Measurements from ENCODE around the gene RABGAP1L.

RABGAP1L gene

DNA sequence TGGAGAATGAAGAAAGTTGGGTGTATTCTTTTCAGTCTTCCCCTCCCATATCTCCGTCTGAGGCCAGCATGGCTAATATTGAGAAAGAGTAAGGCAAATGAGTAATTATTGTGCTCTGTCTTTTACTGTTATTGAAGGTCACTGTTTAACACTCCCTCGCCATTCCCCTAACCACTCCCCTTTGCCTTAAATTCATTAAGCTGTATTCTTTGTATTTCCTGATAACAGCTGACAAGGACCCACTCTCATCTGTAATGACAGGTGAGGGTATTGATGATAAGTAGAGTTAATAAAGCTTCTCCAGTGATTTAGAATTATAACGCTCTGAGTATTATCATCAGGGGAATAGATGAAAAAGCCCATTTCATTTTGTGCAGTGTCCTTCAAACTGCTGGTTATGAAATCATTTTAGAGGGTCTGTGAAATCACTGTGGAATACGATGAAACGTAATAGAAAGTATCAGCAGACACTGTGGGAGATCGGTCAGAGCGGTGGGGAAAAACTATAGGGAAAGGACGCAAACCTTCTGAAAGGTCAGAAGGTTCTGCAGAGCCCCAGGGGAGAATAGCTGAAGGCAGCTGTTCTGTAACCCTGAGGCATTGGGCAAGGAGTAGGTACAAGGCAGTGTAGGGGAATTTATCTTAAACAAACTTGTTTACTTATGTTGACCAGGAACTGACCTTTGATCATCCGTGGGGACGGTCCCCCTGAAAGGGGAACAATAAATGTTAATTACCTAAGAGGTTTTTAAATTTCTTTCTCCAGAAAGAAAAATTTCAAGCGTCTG, 794.2 kb downstream of the RABGAP1L start:
- TF ChIP-seq ZFX (IDR thresholded peaks at IDR 0.05): no peak
- TF ChIP-seq, protein P1, sequence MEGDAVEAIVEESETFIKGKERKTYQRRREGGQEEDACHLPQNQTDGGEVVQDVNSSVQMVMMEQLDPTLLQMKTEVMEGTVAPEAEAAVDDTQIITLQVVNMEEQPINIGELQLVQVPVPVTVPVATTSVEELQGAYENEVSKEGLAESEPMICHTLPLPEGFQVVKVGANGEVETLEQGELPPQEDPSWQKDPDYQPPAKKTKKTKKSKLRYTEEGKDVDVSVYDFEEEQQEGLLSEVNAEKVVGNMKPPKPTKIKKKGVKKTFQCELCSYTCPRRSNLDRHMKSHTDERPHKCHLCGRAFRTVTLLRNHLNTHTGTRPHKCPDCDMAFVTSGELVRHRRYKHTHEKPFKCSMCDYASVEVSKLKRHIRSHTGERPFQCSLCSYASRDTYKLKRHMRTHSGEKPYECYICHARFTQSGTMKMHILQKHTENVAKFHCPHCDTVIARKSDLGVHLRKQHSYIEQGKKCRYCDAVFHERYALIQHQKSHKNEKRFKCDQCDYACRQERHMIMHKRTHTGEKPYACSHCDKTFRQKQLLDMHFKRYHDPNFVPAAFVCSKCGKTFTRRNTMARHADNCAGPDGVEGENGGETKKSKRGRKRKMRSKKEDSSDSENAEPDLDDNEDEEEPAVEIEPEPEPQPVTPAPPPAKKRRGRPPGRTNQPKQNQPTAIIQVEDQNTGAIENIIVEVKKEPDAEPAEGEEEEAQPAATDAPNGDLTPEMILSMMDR (conservative IDR thresholded peaks at IDR 0.05): no peak
- no peak overlapping the region for H3K27ac ChIP-seq

GRCh38 chr1:174954073-174954460, 794.7 kb downstream of the RABGAP1L start:
- H3K27ac ChIP-seq: no peak overlapping the region
- no peak for TF ChIP-seq ZFX (IDR thresholded peaks at IDR 0.05)
- TF ChIP-seq, protein P1 (conservative IDR thresholded peaks at IDR 0.05): no peak

DNA sequence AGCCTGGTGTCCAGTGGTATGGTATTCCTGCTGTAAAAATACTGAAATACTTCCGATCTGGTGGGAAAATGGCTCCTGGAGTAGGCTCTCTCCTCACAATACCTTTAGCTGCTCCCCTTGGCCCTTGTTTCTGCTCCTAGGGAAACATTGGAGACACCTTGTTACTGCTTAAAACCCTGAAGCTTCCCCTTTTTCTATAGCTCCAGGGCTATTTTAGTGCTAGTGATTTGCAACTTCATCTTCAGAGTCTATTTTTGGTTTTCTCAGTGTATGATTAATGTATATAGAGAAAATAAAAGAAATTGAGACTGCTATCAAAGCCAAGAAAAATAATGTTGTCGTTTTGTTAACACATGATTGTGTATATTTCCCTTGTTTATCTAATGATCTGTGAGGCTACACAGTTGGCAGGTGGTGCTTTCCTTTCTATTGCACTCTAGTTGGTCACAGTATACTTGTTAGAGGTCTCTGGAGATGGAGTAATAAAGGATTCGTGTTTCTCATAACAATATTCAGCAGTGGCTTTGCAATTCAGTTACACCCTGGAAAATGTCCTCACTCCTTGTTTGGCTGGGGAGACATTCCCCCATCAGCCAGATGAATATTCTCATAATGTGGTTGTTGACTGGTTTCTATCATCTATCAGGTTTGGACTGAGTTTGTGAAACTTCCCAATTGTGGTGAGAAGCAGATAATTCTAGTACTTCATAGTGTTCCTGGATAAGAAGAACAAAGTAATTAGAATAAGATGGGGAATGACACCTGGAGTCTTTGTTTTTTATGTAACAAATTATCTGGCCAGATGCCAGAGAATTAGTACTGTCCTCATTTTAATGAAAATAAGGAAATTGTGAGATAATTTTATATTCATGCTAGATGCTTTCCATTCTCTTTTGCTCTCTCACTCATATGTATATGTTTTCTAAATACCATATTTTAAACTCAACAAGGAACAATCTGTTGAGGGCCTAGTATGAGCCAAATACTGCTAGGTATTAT, 795.6 kb downstream of the RABGAP1L start:
- no peak overlapping the region for H3K27ac ChIP-seq
- no peak for TF ChIP-seq ZFX (IDR thresholded peaks at IDR 0.05)
- TF ChIP-seq, protein P1 (conservative IDR thresholded peaks at IDR 0.05): no peak

DNA sequence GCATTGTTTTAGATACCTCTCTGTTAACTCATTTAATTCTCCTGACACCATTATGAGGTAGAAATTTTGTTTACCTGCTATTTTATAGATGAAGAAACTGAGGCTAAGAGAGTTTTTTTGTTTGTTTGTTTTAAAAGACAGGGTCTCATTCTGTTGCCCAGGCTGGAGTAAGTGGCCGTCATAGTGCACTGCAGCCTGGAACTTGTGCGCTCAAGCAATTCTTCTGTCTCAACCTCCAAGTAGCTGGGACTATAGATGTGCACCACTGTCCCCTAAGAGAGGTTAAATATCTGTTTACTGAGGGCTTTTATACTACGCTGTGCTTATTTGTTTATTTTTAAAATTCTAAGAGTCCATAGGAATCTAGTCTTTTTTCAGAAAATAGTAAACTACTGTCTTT, 796.8 kb downstream of the RABGAP1L start:
- no peak for TF ChIP-seq ZFX (IDR thresholded peaks at IDR 0.05)
- TF ChIP-seq, protein P1 (conservative IDR thresholded peaks at IDR 0.05): no peak
- H3K27ac ChIP-seq: no peak overlapping the region

- TF ChIP-seq ZFX (IDR thresholded peaks at IDR 0.05): no peak
- H3K27ac ChIP-seq: no peak overlapping the region
Observed at GRCh38 chr1:174956976-174957375, 797.7 kb downstream of the RABGAP1L start.

DNA sequence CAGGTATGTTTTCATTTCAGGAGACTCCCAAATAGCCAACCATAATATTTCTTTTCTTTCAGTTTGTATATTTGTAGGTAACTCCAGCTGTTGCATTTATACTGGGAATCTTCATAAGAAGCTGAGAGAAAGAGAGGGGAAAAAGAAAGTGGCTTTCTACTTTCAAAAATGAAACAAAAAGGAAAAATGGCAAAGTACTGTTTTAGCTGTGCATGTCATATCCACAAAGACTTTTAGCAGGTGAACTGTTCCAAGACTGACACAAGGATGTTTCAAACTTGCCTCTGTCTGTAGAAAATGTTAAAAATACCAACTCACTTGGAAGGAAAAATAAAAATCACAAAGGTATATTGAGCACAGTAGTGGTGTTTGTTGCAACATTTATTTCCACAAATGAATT, 798.5 kb downstream of the RABGAP1L start:
- TF ChIP-seq ZFX (IDR thresholded peaks at IDR 0.05): no peak
- TF ChIP-seq, protein P1 (conservative IDR thresholded peaks at IDR 0.05): no peak
- no peak overlapping the region for H3K27ac ChIP-seq

DNA sequence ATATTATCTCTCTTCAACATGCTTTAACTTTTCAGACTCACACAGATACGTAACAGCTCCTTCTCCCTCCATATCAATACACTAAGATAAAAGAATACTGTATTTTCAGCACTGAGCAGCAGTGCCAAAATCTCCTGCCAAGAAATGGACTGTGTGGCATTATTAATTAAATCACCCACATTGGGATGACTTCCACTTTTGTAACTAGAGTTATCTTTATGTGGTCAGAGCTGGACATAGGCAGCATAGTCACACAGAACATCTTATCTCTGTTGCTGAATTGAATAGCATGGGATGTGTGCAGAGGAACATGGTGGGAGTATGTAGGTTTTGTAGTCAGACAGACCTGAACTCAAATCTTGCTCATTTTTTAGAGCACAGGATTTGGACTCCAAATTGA, 799.1 kb downstream of the RABGAP1L start:
- no peak overlapping the region for H3K27ac ChIP-seq
- TF ChIP-seq ZFX (IDR thresholded peaks at IDR 0.05): no peak

DNA sequence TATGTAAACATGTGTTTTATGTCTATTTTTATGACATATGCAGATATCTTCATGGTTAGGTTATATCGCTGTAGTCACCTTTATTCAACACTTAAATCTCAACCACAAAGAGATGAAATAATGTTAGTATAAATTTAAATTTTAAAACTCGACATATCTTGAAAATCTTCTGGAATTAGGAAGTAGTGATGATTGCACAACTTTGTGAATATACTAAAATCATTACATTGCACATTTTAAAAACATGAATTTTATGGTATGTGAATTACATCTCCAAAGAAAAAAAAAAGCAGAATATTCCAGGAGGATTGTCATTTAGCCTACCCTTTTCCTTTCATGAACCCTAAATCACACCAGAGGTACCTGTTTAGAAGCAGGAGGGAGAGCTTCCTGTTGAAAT, 801.0 kb downstream of the RABGAP1L start:
- H3K27ac ChIP-seq: no peak overlapping the region
- no peak for TF ChIP-seq ZFX (IDR thresholded peaks at IDR 0.05)
- TF ChIP-seq, protein P1 (conservative IDR thresholded peaks at IDR 0.05): no peak

Measured in C4-2B (cell line).